ENCODE results near the gene C10orf67.
"Not testable (repeated sequence)": the region's sequence is repeated elsewhere in the genome, so short reads cannot be mapped to it uniquely, and the experiment has no call there.

The C10orf67 gene

DNA sequence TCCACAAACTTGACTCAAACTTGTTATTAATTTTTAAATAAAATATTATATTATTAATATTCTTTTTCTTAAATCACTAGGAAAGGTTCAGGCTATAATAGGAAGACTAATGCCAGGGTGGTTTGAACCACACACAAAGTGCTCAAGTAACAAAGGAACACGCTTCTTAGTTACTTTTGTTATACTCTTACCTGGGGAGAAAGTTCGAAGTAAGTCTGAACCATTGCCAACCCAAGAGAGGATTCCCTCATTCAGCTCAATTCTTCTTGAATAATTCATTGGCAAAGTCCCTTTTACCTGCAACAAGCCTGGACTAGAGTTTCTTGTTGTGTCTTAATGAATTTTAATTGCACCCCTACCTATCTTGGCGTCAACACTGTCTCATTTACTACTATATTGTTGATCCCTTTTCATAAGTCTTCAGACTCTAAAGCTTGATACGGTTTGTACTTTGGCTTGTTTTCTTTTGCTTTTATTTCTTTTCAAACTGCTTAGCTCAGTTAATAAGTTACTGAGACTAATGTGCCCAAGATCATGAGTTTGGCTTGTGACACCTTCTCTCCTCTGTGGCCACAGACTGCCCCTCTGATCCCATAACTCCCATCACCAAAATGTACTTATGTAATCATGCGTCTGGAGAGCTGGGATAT is 10.2 kb upstream of the C10orf67 start:
- Histone ChIP-seq H3K9me3 (ENCODE audit: low read length) (no peaks in the 10 kb centered on the region), H3K4me1 (ENCODE audit: insufficient read depth, low read length) (no peaks in the 10 kb centered on the region), H3K27me3 (ENCODE audit: insufficient read depth, low read length) (no peaks in the 10 kb centered on the region), H3K36me3 (ENCODE audit: insufficient read depth, low read length) (no peaks in the 10 kb centered on the region), H2AFZ (ENCODE audit: low read depth, low read length) (no peak overlapping the region), H3K4me3 (ENCODE audit: low read length) (no peak overlapping the region)

DNA sequence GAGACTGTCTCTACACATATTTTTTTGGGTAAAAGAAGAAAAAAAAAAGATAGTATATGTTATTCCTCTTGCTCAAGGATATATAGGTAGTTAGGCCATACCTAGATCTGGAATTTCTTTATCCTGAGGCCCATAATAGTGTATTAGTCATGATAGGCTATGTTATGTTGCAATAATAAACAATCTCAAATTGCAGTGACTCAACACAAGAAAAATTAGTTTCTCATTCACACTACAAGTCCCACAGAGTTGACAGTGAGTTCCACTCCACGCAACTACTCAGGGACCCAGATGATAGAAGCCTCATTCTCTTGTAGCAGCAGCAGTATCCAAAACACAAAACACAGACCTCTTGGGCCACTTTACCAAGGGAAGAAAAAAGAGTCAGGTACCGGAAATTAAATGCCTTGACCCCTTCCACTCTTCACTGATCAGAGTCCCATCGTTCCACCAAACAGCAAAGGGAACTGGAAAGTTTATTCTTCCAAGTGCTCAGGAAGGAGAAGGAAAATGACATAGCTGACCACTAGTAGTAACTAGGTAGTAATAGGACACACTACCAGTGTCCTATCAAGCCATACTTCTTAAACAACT is 7.4 kb upstream of the C10orf67 start:
- Histone ChIP-seq H3K36me3 (ENCODE audit: insufficient read depth, low read length) (no peaks in the 10 kb centered on the region), H3K9me3 (ENCODE audit: low read length) (no peaks in the 10 kb centered on the region), H3K27me3 (ENCODE audit: insufficient read depth, low read length) (no peaks in the 10 kb centered on the region), H3K4me1 (ENCODE audit: insufficient read depth, low read length) (no peaks in the 10 kb centered on the region), H3K4me3 (ENCODE audit: low read length) (no peak overlapping the region), H2AFZ (ENCODE audit: low read depth, low read length) (no peak overlapping the region)

DNA sequence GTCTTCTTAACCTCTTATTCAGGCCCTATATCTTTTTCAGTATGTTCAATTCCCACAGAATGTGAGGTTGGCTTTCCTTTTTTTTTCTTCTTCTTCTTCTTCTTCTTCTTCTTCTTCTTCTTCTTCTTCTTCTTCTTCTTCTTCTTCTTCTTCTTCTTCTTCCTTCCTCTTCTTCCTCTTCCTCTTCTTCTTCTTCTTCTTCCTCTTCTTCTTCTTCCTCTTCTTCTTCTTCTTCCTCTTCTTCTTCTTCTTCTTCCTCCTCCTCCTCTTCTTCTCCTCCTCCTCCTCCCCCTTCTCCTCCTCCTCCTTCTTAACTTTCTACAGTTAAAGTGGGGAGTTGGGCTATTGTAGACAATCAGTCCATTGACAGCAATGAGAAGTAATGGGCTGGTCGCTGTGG is 6.1 kb upstream of the C10orf67 start:
- H3K36me3 ChIP-seq (ENCODE audit: insufficient read depth, low read length); H3K9me3 ChIP-seq (ENCODE audit: low read length); H3K27me3 ChIP-seq (ENCODE audit: insufficient read depth, low read length); H3K4me1 ChIP-seq (ENCODE audit: insufficient read depth, low read length); H3K4me3 ChIP-seq (ENCODE audit: low read length); H2AFZ ChIP-seq (ENCODE audit: low read depth, low read length): not testable (repeated sequence)

- Histone ChIP-seq H2AFZ (ENCODE audit: low read depth, low read length) (no peak overlapping the region), H3K27me3 (ENCODE audit: insufficient read depth, low read length) (no peaks in the 10 kb centered on the region), H3K4me1 (ENCODE audit: insufficient read depth, low read length) (peaks cover 14% of the 10 kb centered on the region), H3K4me3 (ENCODE audit: low read length) (no peak overlapping the region), H3K36me3 (ENCODE audit: insufficient read depth, low read length) (no peaks in the 10 kb centered on the region), H3K9me3 (ENCODE audit: low read length) (no peaks in the 10 kb centered on the region)
Observed at GRCh38 chr10:23345861-23346260, 1.3 kb upstream of the C10orf67 start.

GRCh38 chr10:23343591-23344240 is 881 bp downstream of the C10orf67 start:
- no peaks in the 10 kb centered on the region for H3K36me3 ChIP-seq (ENCODE audit: insufficient read depth, low read length)
- peak overlapping the region; percentile 92 for H2AFZ ChIP-seq (ENCODE audit: low read depth, low read length)
- peak overlapping the region; percentile 59 for H3K4me3 ChIP-seq (ENCODE audit: low read length)
- peaks cover 18% of the 10 kb centered on the region for H3K4me1 ChIP-seq (ENCODE audit: insufficient read depth, low read length)
- H3K9me3 ChIP-seq (ENCODE audit: low read length): no peaks in the 10 kb centered on the region
- H3K27me3 ChIP-seq (ENCODE audit: insufficient read depth, low read length): no peaks in the 10 kb centered on the region

- Histone ChIP-seq H3K4me1 (ENCODE audit: insufficient read depth, low read length) (peaks cover 18% of the 10 kb centered on the region), H3K9me3 (ENCODE audit: low read length) (no peaks in the 10 kb centered on the region), H2AFZ (ENCODE audit: low read depth, low read length) (no peak overlapping the region), H3K4me3 (ENCODE audit: low read length) (no peak overlapping the region), H3K36me3 (ENCODE audit: insufficient read depth, low read length) (no peaks in the 10 kb centered on the region), H3K27me3 (ENCODE audit: insufficient read depth, low read length) (no peaks in the 10 kb centered on the region)
Observed at GRCh38 chr10:23342213-23342884, 2.2 kb downstream of the C10orf67 start.

- H3K4me1 ChIP-seq (ENCODE audit: insufficient read depth, low read length): peaks cover 17% of the 10 kb centered on the region
- H3K9me3 ChIP-seq (ENCODE audit: low read length): no peaks in the 10 kb centered on the region
- no peak overlapping the region for H3K4me3 ChIP-seq (ENCODE audit: low read length)
- no peaks in the 10 kb centered on the region for H3K27me3 ChIP-seq (ENCODE audit: insufficient read depth, low read length)
- H2AFZ ChIP-seq (ENCODE audit: low read depth, low read length): no peak overlapping the region
- no peaks in the 10 kb centered on the region for H3K36me3 ChIP-seq (ENCODE audit: insufficient read depth, low read length)
Observed at GRCh38 chr10:23341004-23341403, 3.6 kb downstream of the C10orf67 start.

DNA sequence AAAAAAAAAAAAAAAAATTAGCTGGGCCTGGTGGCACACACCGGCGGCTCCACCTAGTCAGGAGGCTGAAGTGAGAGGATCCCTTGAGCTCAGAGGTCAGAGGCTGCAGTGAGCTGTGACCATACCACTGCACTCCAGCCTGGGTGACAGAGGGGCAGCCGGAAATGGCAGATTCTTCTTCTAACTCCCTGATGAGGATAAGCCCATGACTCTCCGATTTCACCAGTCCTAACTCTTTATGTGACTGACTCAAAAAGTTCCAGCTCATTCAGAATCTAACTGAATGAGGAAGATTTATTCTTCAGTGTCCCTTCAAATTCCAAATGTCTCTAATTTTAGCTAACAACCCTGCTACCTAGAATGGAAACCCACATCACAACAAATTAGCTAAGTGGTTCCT is 4.2 kb downstream of the C10orf67 start:
- Histone ChIP-seq H3K36me3 (ENCODE audit: insufficient read depth, low read length) (no peaks in the 10 kb centered on the region), H3K4me3 (ENCODE audit: low read length) (no peak overlapping the region), H3K27me3 (ENCODE audit: insufficient read depth, low read length) (no peaks in the 10 kb centered on the region), H3K4me1 (ENCODE audit: insufficient read depth, low read length) (peaks cover 12% of the 10 kb centered on the region), H3K9me3 (ENCODE audit: low read length) (no peaks in the 10 kb centered on the region), H2AFZ (ENCODE audit: low read depth, low read length) (no peak overlapping the region)

DNA sequence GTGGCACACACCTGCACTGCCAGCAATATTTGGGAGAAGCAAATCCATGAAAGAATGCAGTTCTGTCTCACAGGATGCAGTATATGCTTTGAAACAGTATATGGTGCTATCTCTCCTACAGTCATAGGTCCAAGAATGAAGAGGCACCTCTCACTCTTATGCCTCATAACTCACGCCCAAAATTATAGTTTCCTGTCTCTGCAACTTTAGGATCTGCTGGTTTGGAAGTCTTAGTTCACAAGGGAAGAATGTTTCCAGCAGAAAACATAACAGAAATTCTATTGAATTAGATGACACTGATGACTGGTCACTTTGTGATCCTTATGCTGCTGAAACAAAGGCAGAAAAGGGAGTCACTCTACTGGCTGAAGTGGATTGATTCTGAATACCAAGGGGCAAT is 5.7 kb downstream of the C10orf67 start:
- Histone ChIP-seq H3K27me3 (ENCODE audit: insufficient read depth, low read length) (no peaks in the 10 kb centered on the region), H2AFZ (ENCODE audit: low read depth, low read length) (no peak overlapping the region), H3K36me3 (ENCODE audit: insufficient read depth, low read length) (no peaks in the 10 kb centered on the region), H3K4me1 (ENCODE audit: insufficient read depth, low read length) (peaks cover 8% of the 10 kb centered on the region), H3K9me3 (ENCODE audit: low read length) (no peaks in the 10 kb centered on the region), H3K4me3 (ENCODE audit: low read length) (no peak overlapping the region)

DNA sequence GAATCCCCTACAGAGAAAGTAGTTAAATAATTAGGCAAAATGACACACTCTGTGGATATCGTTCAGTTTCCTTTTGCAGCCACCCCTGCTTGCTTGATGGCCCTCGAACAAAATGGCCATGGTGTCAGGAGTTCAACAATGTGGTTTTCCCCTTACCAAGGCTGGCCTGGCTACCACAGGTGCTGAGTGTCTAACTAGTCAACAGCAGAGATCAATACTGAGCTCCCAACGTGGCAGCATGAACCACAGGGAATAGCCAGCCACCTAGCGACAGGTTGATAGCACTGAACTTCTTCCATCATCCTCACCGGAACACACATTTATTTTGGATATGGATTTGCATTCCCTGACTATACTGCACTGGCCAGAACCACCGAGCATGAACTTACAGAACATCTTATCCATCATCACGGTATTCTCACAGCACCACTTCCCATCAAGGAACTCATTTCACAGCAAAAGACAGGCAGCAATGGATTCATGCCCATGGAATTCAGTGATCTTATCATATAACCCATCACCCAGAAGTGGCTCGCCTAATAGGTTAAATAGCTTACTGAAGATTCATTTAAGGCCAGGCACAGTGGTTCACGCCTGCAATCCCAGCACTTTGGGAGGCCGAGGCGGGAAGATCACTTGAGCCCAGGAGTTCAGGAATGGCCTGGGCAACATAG is 6.3 kb downstream of the C10orf67 start:
- Histone ChIP-seq H3K4me3 (ENCODE audit: low read length) (no peak overlapping the region), H3K36me3 (ENCODE audit: insufficient read depth, low read length) (no peaks in the 10 kb centered on the region), H3K9me3 (ENCODE audit: low read length) (no peaks in the 10 kb centered on the region), H3K4me1 (ENCODE audit: insufficient read depth, low read length) (peaks cover 4% of the 10 kb centered on the region), H3K27me3 (ENCODE audit: insufficient read depth, low read length) (no peaks in the 10 kb centered on the region), H2AFZ (ENCODE audit: low read depth, low read length) (no peak overlapping the region)

DNA sequence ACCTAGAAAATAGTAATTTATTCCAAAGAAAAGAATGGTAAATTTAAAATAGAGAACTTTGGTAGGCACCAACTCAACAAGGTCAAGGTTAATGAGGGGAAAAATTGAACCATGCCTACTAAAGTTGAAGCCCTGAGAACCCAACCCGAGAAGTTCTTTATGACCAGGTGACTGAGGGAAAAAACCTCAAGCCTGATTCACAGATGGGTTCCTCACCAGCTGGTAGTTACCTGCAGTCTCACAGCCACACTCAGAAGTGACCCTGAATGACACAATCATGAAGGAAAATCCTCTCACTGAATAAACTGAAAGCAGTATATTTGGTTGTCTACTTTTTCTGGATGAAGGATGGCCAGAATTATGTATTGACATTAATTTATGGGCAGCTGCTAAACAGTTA is 7.0 kb downstream of the C10orf67 start:
- H3K36me3 ChIP-seq (ENCODE audit: insufficient read depth, low read length): no peaks in the 10 kb centered on the region
- no peaks in the 10 kb centered on the region for H3K9me3 ChIP-seq (ENCODE audit: low read length)
- H3K4me1 ChIP-seq (ENCODE audit: insufficient read depth, low read length): peaks cover 4% of the 10 kb centered on the region
- no peak overlapping the region for H2AFZ ChIP-seq (ENCODE audit: low read depth, low read length)
- H3K4me3 ChIP-seq (ENCODE audit: low read length): no peak overlapping the region
- no peaks in the 10 kb centered on the region for H3K27me3 ChIP-seq (ENCODE audit: insufficient read depth, low read length)

DNA sequence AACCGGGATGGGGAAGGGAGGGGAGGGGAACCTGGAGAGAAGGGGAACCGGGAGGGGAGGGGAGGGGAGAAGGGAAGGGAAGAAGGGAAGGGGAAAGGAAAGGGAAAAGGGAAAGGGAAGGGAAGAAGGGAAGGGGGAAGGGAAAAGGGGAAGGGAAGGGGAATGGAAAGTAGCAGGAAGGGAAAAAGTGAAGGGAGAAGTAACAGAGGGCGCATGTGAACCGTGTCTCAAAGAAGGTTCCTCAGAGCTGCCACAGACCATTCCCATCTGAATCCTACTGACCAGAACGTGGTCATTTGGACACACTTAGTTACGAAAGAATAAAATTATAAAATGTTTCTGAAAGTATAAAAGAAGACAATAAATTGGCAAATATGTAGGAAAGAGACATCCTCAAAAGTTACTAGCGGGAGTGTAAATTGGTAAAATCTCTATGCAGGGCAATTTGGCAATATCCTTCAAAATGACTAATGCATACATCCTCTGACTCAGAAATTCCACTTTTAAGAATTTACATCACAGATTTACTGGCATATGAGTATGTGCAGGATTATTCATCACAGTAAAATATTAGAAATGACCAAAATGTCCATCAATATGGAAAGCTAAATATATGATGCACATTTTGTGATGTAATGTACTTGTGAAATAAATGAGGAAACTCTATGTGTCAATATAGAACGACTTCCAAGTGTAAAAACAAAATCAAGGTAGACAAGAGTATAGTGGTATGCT is 12.9 kb downstream of the C10orf67 start:
- H2AFZ ChIP-seq (ENCODE audit: low read depth, low read length): no peak overlapping the region

More for the DNA sequence above, 12.9 kb downstream of the C10orf67 start:
- no peaks in the 10 kb centered on the region for H3K9me3 ChIP-seq (ENCODE audit: low read length)
- H3K4me3 ChIP-seq (ENCODE audit: low read length): no peak overlapping the region
- H3K27me3 ChIP-seq (ENCODE audit: insufficient read depth, low read length): no peaks in the 10 kb centered on the region
- no peaks in the 10 kb centered on the region for H3K4me1 ChIP-seq (ENCODE audit: insufficient read depth, low read length)
- no peaks in the 10 kb centered on the region for H3K36me3 ChIP-seq (ENCODE audit: insufficient read depth, low read length)

All from neuron (in vitro differentiated cells).